HG03575 (cell line): ENCODE measurements around the gene ABHD17A.
"Not testable (repeated sequence)": the region's sequence is repeated elsewhere in the genome, so short reads cannot be mapped to it uniquely, and the experiment has no call there.

Source experiments
- ATAC-seq: cut with Tn5 transposase; IDR thresholded peaks from one replicate; pipeline ENCODE4 v1.9.1; 2021; ENCODE audit not compliant: unreplicated experiment, insufficient number of reproducible peaks, low FRiP score; ENCODE audit errors: extremely low read depth

The ABHD17A gene

DNA sequence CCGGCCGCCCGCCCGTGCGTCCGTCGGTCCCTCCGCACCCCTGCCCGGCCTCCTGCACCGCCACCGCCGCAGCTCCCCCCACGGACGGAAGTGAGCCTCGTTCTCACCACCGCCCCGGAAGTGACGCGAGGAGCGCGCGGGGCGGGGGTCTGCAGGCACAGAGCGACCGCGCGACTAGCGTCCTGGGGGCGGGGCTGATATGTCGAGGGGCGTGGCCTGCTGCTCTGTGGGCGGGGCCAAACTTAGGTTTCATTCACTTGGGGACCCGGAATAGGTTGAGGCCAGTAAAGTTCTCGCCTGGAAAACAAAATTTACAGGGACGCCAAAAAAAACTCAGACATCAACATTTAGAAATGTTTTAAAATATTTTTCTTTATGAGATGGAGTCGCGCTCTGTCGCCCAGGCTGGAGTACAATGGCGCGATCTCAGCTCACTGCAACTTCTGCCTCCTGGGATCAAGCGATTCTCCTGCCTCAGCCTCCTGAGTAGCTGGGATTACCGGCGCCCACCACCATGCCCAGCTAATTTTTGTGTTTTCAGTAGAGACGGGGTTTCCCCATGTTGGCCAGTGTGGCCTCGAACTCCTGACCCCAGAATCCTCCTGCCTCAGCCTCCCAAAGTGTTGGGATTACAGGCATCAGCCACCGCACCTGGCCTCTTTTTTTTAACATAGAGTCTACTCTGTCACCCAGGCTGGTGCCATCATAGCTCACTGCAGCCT lies at the start of gene ABHD17A:
Gene ABHD17A (minus strand): TSS at position 99 of the 722 bp plus-strand sequence. CDS start 3,930 bp downstream, outside the sequence.
- not testable (repeated sequence) for ATAC-seq

- no peak for ATAC-seq
Observed at GRCh38 chr19:1933942-1934341, 48.6 kb upstream of the ABHD17A start.

- no peak for ATAC-seq
Observed at GRCh38 chr19:1933244-1933643, 47.9 kb upstream of the ABHD17A start.

- no peak for ATAC-seq
Observed at GRCh38 chr19:1932395-1932794, 47.1 kb upstream of the ABHD17A start.

DNA sequence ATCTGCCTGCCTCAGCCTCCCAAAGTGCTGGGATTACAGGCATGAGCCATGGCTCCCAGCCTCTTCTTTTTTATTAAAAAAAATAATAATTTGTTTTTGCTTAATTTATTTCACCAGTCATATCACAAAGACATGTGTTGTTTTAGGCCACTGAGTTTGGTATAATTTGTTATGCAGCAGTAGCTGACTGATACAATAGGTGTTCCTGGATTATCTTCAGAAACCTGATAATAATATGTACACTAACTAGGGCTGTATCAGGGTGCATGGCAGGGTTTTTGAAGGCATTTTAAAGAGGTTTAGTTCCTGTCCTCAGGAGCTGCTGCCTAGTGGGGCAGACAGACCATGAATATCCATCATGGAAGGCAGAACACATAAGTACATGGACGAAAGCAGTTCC lies 46.1 kb upstream of the ABHD17A start:
- ATAC-seq: no peak

DNA sequence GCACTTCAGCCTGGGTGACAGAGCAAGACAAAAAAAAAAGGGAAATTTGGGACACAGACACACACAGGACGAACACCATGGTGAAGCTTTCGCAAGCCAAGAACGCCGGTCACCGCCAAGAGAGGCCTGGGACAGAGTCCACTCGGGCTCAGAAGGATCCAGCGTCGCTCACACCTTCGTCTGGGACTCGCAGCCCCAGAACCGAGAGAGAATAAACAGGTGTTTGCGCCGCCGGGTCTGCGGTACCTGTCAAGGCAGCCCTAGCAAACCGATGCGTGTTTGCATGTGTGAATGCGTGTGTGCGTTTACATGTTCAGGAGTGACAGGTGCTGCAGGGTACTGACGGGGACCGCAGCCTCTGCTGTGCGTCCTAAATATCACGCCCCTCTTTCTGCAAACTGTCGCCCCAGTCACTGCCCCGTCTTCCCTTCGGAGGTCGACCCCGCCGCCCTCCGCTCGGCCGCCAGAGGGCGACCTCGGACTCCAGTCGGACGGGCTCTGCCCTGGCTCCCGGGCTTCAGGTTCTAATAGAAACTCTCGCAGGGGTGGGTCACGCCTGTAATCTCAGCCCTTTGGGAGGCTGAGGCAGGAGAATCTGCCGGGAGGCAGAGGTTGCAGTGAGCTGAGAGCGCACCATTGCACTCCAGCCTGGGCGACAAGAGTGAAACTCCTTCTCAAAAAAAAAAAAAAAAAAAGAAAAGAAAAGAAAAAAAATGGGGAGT lies 43.9 kb upstream of the ABHD17A start:
- no peak for ATAC-seq

DNA sequence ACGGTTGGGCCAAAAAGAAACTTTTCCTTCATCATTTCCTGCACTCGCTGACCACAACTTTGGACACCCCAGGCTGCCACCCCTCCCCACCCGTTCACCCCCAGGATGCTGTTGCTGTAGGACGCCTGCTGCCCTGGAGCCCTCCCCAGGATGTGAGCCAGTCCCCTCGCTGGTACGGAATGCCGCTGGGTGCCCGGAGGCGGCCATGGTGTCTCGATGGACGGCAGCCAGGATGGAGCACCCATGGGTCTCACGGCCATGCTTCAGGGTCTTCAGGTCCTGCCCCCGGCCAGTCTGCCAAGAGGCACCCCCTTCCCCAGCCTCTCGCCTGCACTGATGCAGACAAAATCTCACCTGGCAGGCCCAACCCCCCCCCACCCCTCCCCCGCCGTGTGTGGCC lies 40.2 kb upstream of the ABHD17A start:
- ATAC-seq: no peak

- no peak for ATAC-seq
Observed at GRCh38 chr19:1924320-1924961, 39.1 kb upstream of the ABHD17A start.

GRCh38 chr19:1923319-1923718 lies 38.0 kb upstream of the ABHD17A start:
- ATAC-seq: no peak

GRCh38 chr19:1922803-1923202 lies 37.5 kb upstream of the ABHD17A start:
- no peak for ATAC-seq

GRCh38 chr19:1921825-1922224 lies 36.5 kb upstream of the ABHD17A start:
- ATAC-seq: no peak

- ATAC-seq: no peak
Observed at GRCh38 chr19:1921326-1921725, 36.0 kb upstream of the ABHD17A start.

DNA sequence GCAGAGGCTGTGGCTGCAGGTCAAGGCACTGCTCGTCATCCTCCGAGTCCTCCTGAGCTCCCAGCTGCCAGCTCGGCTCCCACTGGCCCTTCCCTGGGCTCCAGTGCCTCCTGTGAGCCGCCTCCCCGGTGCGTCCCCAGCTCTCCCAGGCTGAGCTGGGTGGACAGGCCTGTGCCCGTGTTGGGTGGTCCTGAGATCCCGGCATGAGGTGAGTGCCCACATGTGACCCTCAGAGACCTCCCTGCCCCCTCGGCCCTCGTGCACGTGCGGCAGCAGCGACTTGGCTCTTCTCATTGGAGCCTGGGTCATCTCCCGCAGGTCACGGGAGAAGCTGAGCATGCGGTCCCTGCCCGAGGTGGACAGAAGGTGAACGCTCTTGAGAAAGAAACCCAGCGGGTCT lies 35.3 kb upstream of the ABHD17A start:
- no peak for ATAC-seq

DNA sequence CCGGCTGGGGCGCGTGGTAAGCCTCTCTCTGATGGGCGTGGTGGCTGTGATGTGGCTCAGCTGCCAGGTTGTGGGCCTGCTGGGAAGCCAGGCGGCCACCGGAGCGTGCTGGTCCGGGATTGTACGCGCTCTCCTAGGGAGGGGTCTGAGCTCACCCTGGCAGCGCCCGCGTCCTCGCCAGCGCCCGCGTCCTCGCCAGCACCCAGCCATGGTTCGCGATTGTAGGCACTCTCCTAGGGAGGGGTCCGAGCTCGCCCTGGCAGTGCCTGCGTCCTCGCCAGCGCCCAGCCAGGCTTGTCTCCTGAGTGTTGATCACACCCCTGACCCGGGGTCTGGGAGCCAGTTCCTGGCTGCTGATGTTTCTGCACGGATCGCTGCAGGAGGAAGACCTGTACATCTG lies 33.7 kb upstream of the ABHD17A start:
- ATAC-seq: no peak

- no peak for ATAC-seq
Observed at GRCh38 chr19:1917926-1918325, 32.6 kb upstream of the ABHD17A start.

- no peak for ATAC-seq
Observed at GRCh38 chr19:1917146-1917545, 31.9 kb upstream of the ABHD17A start.

DNA sequence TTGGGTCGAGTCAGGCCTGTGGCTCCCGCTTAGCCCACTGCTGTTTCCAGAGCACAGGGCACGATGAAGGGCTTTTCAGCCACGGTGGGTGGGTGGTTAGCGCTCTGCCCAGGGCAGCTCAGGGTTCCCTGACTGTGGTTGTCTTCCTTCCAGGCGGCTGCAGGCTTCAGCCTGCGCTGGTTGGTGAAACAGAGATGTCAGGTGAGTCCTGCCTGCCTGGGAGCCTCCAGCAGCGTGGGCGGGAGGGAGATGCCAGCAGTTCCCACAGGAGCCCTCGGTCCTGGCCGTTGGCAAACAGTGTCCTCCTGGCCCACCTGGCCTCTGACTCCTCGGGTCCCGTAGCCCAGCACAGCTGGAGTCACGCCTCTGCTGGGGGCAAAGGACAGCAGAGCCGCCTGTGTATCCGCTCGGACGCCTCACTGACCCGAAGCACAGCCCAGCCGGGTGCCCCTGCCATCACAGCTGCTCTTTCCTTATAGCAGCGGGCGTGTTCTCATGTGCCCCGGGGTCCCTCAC lies 29.6 kb upstream of the ABHD17A start:
- ATAC-seq: no peak

DNA sequence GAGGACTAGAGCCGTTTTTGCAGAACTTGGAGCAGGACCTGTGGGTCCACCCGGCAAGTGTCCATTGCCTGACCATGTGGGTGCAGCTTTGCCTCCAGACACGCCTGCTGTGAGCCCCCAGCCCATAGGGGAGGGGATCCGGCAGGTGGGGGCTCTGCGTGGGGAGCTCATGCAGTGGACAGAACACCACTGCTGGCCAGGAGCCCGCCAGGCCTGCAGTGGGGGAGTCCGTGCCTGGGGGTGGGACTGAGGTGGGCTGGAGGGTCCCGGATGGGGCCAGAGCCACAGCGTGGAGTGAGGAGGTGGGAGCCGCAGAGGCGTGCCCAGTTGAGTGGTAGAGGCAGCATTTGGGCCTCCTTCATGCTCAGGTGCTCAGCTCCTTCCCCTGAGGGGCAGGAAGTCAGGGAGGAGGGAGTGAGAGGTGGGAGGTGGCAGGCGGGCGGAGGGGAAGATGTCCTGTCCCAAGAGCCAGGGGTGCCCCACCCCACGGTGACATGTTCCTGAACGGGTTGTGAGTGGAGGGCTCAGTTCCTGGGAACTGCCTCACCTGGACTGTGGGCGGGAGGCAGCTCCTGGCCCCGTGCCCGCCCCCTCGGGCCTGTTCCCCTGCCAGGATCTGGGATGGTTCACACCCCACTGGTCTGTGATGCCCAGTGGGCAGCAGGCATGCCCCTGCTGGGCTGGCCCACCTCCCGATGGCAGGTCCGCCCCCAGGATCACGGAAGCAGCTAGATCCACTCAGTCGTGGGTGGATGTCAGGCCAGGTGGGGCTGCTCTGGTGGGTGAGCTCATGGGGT lies 28.7 kb upstream of the ABHD17A start:
- ATAC-seq: no peak
